Keratinocyte (primary cell): ENCODE results near the gene ZFR2. TPM values are rescaled to one million over a fixed set of nuclear protein-coding genes. Genes with fewer than 3 reads are reported as not detected.

Experiments used
- DNase-seq: peaks from one replicate; pipeline ENCODE4 v3.0.0-alpha.2; 2011; ENCODE audit warnings: low read depth, missing footprints, low spot score
- FAIRE-seq: peaks from 2 replicates; lab custom pipeline; 2011; peaks lifted over from hg19 to GRCh38; lab: Jason Lieb, UNC
- H2AFZ ChIP-seq: 2 replicates; pipeline ENCODE4 v1.6.0; 2012; ENCODE audit warnings: low read length, control low read depth, inconsistent platforms; ENCODE audit not compliant: control insufficient read depth
- H3K27ac ChIP-seq: 2 replicates; pipeline ENCODE4 v1.5.1; 2011; ENCODE audit warnings: low read length; ENCODE audit not compliant: control insufficient read depth, insufficient read depth
- H3K27me3 ChIP-seq: 3 replicates; pipeline ENCODE4 v1.6.0; 2011; ENCODE audit warnings: low read length; ENCODE audit not compliant: control insufficient read depth, insufficient read depth; ENCODE audit errors: extremely low read depth
- H3K36me3 ChIP-seq, 2 experiments: 2 replicates in 1 of 2; 3 replicates in 1 of 2; pipeline ENCODE4 v1.5.1; 2011; ENCODE audit warnings: low read length in 2 of 2, mild to moderate bottlenecking in 1 of 2; ENCODE audit not compliant: control insufficient read depth in 2 of 2, insufficient read depth in 2 of 2; ENCODE audit errors: extremely low read depth in 1 of 2
- H3K4me1 ChIP-seq: 3 replicates; pipeline ENCODE4 v1.5.1; 2011; ENCODE audit warnings: low read length; ENCODE audit not compliant: control insufficient read depth, insufficient read depth; ENCODE audit errors: extremely low read depth
- H3K4me2 ChIP-seq: 3 replicates; pipeline ENCODE4 v1.6.0; 2011; ENCODE audit warnings: low read depth, low read length; ENCODE audit not compliant: control insufficient read depth, insufficient read depth; ENCODE audit errors: extremely low read depth
- H3K4me3 ChIP-seq, 3 experiments: fragments of 200-600 bp in 1 of 3; sonication (generic) in 1 of 3; 2 replicates in 2 of 3; 3 replicates in 1 of 3; pipeline ENCODE4 v1.5.1; 2011 to 2016; ENCODE audit warnings: low read length in 3 of 3, mild to moderate bottlenecking in 3 of 3, control low read depth in 2 of 3, inconsistent platforms in 1 of 3, low read depth in 1 of 3, mixed read lengths in 1 of 3, mixed run types in 1 of 3, moderate library complexity in 1 of 3; ENCODE audit not compliant: control insufficient read depth in 2 of 3, insufficient read depth in 2 of 3; ENCODE audit errors: extremely low read depth in 1 of 3
- H3K79me2 ChIP-seq: 2 replicates; pipeline ENCODE4 v1.6.0; 2012; ENCODE audit warnings: low read length; ENCODE audit not compliant: control insufficient read depth, insufficient read depth
- H3K9ac ChIP-seq: 3 replicates; pipeline ENCODE4 v1.6.0; 2011; ENCODE audit warnings: low read length; ENCODE audit not compliant: control insufficient read depth, insufficient read depth; ENCODE audit errors: extremely low read depth
- H3K9me1 ChIP-seq: 3 replicates; pipeline ENCODE4 v1.6.0; 2011; ENCODE audit warnings: low read length; ENCODE audit not compliant: control insufficient read depth, insufficient read depth; ENCODE audit errors: extremely low read depth
- H3K9me3 ChIP-seq: 2 replicates; pipeline ENCODE4 v1.5.1; 2012; ENCODE audit warnings: low read depth, low read length; ENCODE audit not compliant: control insufficient read depth
- H4K20me1 ChIP-seq: 3 replicates; pipeline ENCODE4 v1.6.0; 2011; ENCODE audit warnings: low read length; ENCODE audit not compliant: control insufficient read depth, insufficient read depth; ENCODE audit errors: extremely low read depth
- EZH2 ChIP-seq: IDR thresholded peaks from one replicate; pipeline ENCODE4 v1.6.1; 2012; ENCODE audit warnings: inconsistent platforms, mild to moderate bottlenecking, low read length, moderate library complexity
- dilution Hi-C: fragments of 300-500 bp; cut with MboI; formaldehyde crosslinking; loops from one replicate; pipeline ENCODE4 v1.7.0; 2020; ENCODE audit warnings: low sequenced_read_pairs; ENCODE audit not compliant: extremely low pct_ligation_motif_present
- polyA plus RNA-seq, 5 experiments: library from polyadenylated mRNA; depleted of rRNA in 3 of 5; stranded (reverse) in 3 of 5; stranded (forward) in 1 of 5; unstranded in 1 of 5; fragments of >200 nt; gene quantifications; 1 replicate in 1 of 5; 2 replicates in 3 of 5; 3 replicates in 1 of 5; pipeline versions ENCODE4 v1.2.1 to v1.2.3, GENCODE V29; 2011 to 2012; ENCODE audit warnings: missing spikeins in 2 of 5, low read depth in 1 of 5, low replicate concordance in 1 of 5
- TF ChIP-seq, protein P1 (sequence below), 3 experiments: IDR thresholded peaks in 1 of 3; conservative IDR thresholded peaks in 1 of 3; optimal IDR thresholded peaks in 1 of 3; 2 replicates in 2 of 3; 3 replicates in 1 of 3; pipeline versions ENCODE3 to v1.5.1; 2011; ENCODE audit warnings: low read length in 3 of 3, mild to moderate bottlenecking in 3 of 3, moderate library complexity in 2 of 3, control low read depth in 1 of 3, inconsistent platforms in 1 of 3; ENCODE audit not compliant: insufficient read depth in 2 of 3; ENCODE audit errors: extremely low read depth in 1 of 3

The ZFR2 gene
- polyA plus RNA-seq, 1 donor (not counting 4 experiments of a cell fraction or from before 2014, with no cell fraction given) = not detected

- no peak overlapping the region for H3K9ac ChIP-seq
- no peak overlapping the region for H2AFZ ChIP-seq
- dilution Hi-C loops = no loop called here
- H3K36me3 ChIP-seq = peaks cover 5% of the 10 kb centered on the region in 2 experiments
- no peak overlapping the region for H3K4me2 ChIP-seq
- FAIRE-seq (no peak), DNase-seq (no peak)
- no peaks in the 10 kb centered on the region for H4K20me1 ChIP-seq
- no peaks in the 10 kb centered on the region for H3K9me1 ChIP-seq
- H3K4me1 ChIP-seq = no peaks in the 10 kb centered on the region
- no peaks in the 10 kb centered on the region for H3K79me2 ChIP-seq
- H3K27ac ChIP-seq = no peak overlapping the region
- H3K27me3 ChIP-seq = peaks cover 7% of the 10 kb centered on the region
- H3K9me3 ChIP-seq = no peaks in the 10 kb centered on the region
- H3K4me3 ChIP-seq = no peak overlapping the region
- TF ChIP-seq, protein P1, sequence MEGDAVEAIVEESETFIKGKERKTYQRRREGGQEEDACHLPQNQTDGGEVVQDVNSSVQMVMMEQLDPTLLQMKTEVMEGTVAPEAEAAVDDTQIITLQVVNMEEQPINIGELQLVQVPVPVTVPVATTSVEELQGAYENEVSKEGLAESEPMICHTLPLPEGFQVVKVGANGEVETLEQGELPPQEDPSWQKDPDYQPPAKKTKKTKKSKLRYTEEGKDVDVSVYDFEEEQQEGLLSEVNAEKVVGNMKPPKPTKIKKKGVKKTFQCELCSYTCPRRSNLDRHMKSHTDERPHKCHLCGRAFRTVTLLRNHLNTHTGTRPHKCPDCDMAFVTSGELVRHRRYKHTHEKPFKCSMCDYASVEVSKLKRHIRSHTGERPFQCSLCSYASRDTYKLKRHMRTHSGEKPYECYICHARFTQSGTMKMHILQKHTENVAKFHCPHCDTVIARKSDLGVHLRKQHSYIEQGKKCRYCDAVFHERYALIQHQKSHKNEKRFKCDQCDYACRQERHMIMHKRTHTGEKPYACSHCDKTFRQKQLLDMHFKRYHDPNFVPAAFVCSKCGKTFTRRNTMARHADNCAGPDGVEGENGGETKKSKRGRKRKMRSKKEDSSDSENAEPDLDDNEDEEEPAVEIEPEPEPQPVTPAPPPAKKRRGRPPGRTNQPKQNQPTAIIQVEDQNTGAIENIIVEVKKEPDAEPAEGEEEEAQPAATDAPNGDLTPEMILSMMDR (optimal IDR thresholded peaks at IDR 0.05 in 1 of 3, IDR thresholded peaks at IDR 0.05 in 1 of 3, conservative IDR thresholded peaks at IDR 0.05 in 1 of 3; ENCODE audit: extremely low read depth in 1 of 3, insufficient read depth in 2 of 3, low read length in 3 of 3) = no peak
- peak; percentile 52 for TF ChIP-seq EZH2
These were observed 97.6 kb downstream of the ZFR2 start for GRCh38 chr19:3771000-3771905.

DNA sequence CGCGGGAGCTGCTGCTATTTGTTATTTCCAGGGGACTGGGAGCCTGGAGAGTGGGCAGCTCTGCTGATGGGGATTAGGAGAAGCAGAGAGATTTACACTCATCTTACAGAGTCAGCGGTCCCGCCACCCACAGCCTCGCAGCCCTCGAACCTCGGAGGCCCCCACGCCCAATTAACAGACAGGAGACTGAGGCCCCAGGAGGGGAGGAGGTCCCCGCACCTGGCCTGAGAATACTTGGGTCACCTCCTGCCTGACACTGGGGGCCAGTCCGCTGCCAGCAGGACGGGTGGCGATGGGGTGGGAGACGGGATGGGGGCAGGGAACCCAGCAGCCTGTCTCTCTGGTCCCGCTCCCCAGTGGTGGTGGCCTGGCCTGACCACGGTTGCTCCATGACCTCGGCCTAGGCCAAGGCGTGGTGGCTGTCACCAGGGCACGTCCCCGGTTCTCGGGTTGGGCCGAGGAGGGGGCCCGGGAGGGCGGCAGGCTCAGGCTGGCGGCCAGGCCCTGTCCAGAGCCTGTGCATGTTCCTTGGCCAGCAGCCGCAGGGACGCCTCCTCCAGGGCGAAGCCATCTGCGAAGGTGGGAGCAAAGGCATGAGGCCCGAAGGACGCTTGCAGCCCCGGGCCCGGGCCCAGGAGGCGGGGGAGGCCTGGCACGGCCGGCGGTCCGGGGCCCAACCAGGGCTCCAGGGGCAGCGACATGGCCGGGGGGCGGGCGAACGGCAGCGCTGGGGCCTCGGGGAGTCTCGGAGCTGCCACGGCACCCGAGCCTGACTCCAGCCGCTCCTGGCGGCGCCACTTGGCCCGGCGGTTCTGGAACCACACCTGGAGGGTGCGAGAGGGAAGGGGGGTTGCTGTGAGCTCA, 98.5 kb downstream of the ZFR2 start:
- Histone ChIP-seq H2AFZ (no peak overlapping the region), H3K27ac (no peak overlapping the region), H3K79me2 (no peaks in the 10 kb centered on the region), H3K36me3 (peaks cover 5% of the 10 kb centered on the region in 2 experiments), H3K27me3 (peaks cover 7% of the 10 kb centered on the region), H3K4me1 (no peaks in the 10 kb centered on the region), H3K9me3 (no peaks in the 10 kb centered on the region), H3K9ac (no peak overlapping the region), H3K9me1 (no peaks in the 10 kb centered on the region), H3K4me2 (no peak overlapping the region), H4K20me1 (no peaks in the 10 kb centered on the region), H3K4me3 (no peak overlapping the region)
- dilution Hi-C loops = no loop called here
- no peak for TF ChIP-seq EZH2
- TF ChIP-seq, protein P1 (optimal IDR thresholded peaks at IDR 0.05 in 1 of 3, IDR thresholded peaks at IDR 0.05 in 1 of 3, conservative IDR thresholded peaks at IDR 0.05 in 1 of 3; ENCODE audit: extremely low read depth in 1 of 3, insufficient read depth in 2 of 3, low read length in 3 of 3) = no peak
- DNase-seq (no peak), FAIRE-seq (no peak)
